ENCODE data around the gene PTPN4. TPM values are rescaled to one million over a fixed set of nuclear protein-coding genes. Genes with fewer than 3 reads are reported as not detected.

Gene PTPN4
- total RNA-seq, 1 donor, result 20.6 TPM

GRCh38 chr2:119739580-119740255 lies 20.0 kb upstream of the PTPN4 start:
- no peak overlapping the region for H3K4me3 ChIP-seq (ENCODE audit: low read depth, low read length)
- DNase-seq (ENCODE audit: low read depth), result no peak
- TF ChIP-seq CTCF (IDR thresholded peaks at IDR 0.05; ENCODE audit: insufficient read depth, low read length), result no peak

DNA sequence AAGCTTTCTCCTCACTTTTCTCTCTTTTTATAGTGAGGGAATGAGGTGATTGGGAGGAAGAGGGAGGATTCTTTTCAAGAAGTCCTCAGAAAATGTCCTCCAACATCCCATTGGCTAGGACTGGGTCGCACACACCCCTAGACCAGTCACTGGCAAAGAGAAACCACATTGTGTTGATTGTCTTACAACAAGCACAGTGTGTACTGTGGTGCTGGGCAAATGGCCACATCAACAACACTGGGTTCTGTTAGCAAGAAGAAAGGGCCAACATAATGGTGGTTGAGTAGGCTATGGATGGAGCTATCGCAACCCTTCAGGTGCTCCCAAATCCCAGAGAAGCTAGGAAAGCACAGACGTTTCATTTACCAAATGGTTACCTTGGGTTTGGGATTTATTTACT lies 18.7 kb upstream of the PTPN4 start:
- no peak for DNase-seq (ENCODE audit: low read depth)
- no peak for TF ChIP-seq CTCF (IDR thresholded peaks at IDR 0.05; ENCODE audit: insufficient read depth, low read length)
- no peak overlapping the region for H3K4me3 ChIP-seq (ENCODE audit: low read depth, low read length)

DNA sequence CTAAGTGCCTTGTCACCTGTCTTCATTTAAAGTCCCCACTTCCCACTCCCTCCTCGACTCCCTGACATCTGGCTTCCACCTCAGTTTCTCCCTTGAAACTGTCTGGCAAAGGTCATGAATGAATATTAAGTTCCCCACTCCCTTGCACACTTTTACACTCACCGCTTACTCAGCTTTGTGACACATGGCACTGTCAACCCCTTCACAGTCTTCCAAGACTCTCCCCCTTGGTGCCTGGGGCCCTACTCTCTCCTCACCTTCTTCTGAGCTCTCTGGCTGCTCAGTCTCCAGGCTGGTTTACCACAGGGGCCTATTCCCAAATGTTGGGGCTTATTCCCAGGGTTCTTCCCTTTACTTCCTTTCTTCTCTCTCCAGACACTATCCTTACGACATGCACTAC lies 17.9 kb upstream of the PTPN4 start:
- DNase-seq (ENCODE audit: low read depth), result no peak
- no peak overlapping the region for H3K4me3 ChIP-seq (ENCODE audit: low read depth, low read length)
- TF ChIP-seq CTCF (IDR thresholded peaks at IDR 0.05; ENCODE audit: insufficient read depth, low read length), result no peak

DNA sequence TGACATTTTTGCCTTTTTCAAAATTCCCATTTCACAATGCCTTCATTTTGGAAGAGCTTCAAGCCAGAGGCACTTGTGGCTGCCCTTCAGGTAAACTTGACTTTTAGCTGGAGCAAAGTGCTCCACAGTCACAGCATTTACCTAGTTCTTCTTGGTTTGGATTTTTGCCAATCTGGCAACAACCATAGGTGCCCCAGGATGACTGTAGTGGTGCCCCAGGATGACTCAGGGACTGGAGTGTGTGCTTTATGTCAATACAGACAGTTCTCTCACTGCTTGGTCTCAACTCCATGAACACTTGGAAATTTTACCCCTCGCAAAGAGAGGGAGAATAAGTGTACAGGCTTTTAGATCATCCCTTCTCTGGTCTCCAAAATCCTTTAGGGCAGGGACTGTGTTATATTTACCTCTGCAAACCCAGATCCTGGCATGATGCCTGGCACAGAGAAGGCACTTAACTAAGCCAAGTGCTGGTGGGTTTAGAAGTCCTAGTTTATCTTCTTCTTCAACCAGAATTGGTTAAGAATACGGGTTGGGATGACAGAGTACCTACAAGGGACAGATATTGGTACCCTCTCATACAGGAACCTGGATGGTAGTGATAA lies 15.3 kb upstream of the PTPN4 start:
- DNase-seq (ENCODE audit: low read depth), result peak; percentile 35
- TF ChIP-seq CTCF (IDR thresholded peaks at IDR 0.05; ENCODE audit: insufficient read depth, low read length), result no peak
- no peak overlapping the region for H3K4me3 ChIP-seq (ENCODE audit: low read depth, low read length)

- no peak overlapping the region for H3K4me3 ChIP-seq (ENCODE audit: low read depth, low read length)
- TF ChIP-seq CTCF (IDR thresholded peaks at IDR 0.05; ENCODE audit: insufficient read depth, low read length), result no peak
Measured at GRCh38 chr2:119745566-119745965, 14.2 kb upstream of the PTPN4 start.

GRCh38 chr2:119746836-119747686 lies 12.7 kb upstream of the PTPN4 start:
- TF ChIP-seq CTCF (IDR thresholded peaks at IDR 0.05; ENCODE audit: insufficient read depth, low read length), result no peak
- DNase-seq (ENCODE audit: low read depth), result no peak
- no peak overlapping the region for H3K4me3 ChIP-seq (ENCODE audit: low read depth, low read length)

More at GRCh38 chr2:119745566-119745965, 14.2 kb upstream of the PTPN4 start:
- DNase-seq (ENCODE audit: low read depth), result no peak

All from fibroblast of the aortic adventitia (primary cell).